GM18507 (cell line): ENCODE data around the gene MTIF2.
A peak's percentile ranks its signal among the peaks of the same experiment; 100 is the strongest.
"Not testable (repeated sequence)": the region's sequence is repeated elsewhere in the genome, so short reads cannot be mapped to it uniquely, and the experiment has no call there.

ENCODE experiments used
- DNase-seq: peaks from one replicate; pipeline ENCODE4 v3.0.0; 2011; ENCODE audit warnings: low read depth; ENCODE audit not compliant: insufficient read length; ENCODE audit errors: extremely low spot score
- FAIRE-seq: peaks from 2 replicates; lab custom pipeline; 2011; peaks lifted over from hg19 to GRCh38; lab: Jason Lieb, UNC

MTIF2 gene

GRCh38 chr2:55245411-55245810 is 23.6 kb downstream of the MTIF2 start:
- no peak for FAIRE-seq

DNA sequence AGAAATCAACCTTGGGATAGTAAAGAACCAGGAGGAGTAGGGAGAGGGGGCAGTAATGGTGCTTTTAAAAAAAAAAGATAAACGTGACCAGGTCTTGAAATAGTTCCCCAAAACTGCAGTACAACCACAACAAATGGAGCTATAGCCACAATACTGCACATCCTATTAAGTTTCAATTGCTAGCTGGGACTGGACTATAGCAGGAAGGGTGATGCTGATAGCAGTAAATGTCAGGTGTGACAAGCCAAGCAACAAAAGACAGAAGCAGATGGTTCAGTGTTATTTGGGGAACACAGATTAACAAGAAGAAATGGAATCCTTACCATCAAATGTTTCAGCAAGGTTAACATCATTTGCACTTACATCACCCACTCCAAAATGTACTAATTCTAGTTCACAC is 26.4 kb downstream of the MTIF2 start:
- FAIRE-seq (no peak), DNase-seq (no peak)

More at GRCh38 chr2:55245411-55245810, 23.6 kb downstream of the MTIF2 start:
- no peak for DNase-seq

DNA sequence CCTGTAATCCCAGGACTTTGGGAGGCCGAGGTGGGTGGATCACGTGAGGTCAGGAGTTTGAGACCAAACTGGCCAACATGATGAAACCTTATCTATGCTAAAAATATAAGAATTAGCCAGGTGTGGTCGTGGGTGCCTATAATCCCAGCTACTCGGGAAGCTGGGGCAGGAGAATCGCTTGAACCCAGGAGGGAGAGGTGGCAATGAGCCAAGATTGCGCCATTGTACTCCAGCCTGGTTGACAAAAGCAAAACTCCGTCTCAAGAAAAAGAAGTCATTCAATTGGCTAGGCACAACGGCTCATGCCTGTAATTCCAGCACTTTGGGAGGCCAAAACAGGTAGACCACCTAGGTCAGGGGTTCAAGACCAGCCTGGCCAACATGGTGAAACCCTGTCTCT is 27.4 kb downstream of the MTIF2 start:
- DNase-seq, FAIRE-seq: not testable (repeated sequence)

DNA sequence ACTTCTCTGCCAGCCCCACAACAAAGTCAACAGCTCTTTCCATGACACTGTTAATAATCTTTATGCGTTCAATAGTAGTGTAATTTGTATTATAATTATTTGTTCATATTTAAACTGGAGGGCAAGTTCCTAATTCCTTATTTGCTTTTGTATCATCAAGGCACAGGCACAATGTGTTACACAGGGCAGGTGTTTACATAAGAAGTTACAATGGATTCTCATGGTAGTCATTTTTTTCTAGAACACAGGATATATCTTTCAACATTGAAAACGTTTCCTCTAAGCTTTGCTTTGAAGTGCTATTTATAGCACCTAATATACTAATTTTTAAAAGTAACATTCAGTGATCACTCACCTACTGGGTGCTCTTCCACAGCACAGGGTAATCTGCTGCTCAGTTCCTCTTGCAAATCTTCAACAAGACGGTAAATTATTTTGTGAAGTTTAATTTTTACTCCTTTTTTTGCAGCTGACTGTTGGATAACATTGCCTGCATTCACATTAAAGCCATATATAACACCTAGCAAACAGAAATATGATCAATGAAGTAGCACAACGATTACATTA is 29.3 kb downstream of the MTIF2 start:
- FAIRE-seq (no peak), DNase-seq (no peak)

- no peak for FAIRE-seq
Observed at GRCh38 chr2:55236992-55237543, 32.0 kb downstream of the MTIF2 start.

DNA sequence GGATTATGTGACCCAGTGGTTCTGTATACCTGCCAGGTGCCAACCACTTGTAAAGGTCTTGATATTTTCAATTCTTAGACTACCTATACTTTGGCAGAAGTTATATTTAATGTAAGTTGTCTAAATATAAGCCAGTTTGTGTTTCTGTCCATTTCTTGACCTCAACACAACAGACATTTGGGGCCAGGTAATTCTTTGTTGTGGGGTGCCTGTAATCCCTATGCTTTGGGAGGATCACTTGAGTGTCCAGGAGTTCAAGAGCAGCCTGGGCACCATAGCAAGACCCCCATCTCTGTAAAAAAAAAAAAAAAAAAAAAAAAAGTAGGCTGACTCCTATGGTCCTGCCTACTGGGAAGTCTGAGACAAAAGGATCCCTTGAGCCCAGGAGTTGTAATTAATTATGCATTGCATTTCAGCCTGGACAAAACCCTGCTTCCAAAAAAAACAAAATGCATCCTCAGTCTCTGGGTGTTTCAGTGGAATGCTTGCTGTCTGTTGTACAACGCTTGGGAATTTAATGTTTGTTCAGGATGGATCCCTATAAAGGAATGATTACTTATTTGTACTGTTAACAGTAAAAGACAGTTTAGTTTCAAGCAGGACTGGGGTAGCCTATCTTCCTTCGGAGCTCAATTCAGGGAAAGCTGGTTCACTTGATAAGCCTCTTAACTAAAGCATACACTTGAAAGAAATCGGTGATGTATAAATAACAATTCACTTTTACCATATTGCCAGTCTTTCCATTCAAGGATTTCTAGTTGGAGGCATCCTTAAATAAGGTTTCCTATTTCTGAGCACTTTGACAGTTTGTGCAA is 33.1 kb downstream of the MTIF2 start:
- no peak for FAIRE-seq
- no peak for DNase-seq

More at GRCh38 chr2:55236992-55237543, 32.0 kb downstream of the MTIF2 start:
- DNase-seq: no peak

DNA sequence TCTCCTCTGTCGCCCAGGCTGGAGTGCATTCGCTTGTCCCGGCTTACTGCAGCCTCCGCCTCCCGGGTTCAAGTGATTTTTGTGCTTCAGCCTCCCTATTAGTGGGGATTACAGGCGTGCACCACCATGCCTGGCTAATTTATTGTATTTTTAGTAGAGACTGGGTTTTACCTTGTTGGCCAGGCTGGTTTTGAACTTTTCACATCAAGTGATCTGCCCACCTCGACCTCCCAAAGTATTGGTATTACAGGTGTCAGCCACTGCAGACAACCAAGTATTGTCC is 35.4 kb downstream of the MTIF2 start:
- DNase-seq (no peak), FAIRE-seq (no peak)

DNA sequence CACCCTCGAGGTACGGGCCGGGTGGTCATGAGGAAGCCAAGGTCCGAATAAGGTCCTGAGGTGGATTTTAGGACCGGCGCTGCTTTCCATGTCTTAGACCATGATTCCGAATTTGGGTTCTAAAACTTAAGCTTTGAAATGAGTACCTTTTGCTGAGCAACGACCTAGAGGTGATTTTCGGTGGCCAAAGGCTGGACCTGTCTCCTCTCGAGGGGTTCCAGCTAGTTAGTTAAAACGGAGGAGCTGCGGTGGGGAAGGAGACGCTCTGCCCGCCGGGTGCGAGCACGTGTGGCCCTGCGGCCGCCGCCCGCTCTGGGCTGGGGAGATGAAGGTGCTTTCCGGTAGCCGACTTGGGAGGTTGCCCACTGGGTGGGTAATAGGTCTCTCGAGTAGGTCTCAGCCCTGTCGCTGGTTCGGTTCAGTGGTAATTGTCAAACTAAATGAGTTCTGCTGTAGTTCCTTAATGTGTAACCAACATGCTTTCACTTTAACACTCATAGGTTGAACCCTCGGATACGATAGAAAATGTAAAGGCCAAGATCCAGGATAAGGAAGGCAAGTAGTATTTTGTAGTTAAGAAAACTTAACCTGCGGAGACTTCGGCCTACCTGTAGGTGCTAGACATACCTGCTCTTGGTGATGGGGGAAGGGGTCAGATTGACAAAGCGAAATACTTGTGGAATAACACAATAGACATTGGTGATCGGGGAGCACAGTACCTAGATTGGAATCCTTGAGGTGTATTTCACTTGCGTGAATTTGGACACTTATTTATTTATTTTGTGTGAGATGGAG is 36.0 kb downstream of the MTIF2 start:
- peak; percentile 15 for DNase-seq

GRCh38 chr2:55232084-55232862 is 36.8 kb downstream of the MTIF2 start, which contains the start of the genes CLHC1 and RPS27A:
Gene CLHC1 (minus strand): TSS chr2:55232293. CDS start chr2:55222411, 9,882 bp downstream.
Gene RPS27A (plus strand): TSS chr2:55232688. CDS start chr2:55232825, 137 bp downstream.
- FAIRE-seq (peak; percentile 90), DNase-seq (peak; percentile 62)

More for the DNA sequence above, 36.0 kb downstream of the MTIF2 start:
- FAIRE-seq: peak; percentile 50

- FAIRE-seq (no peak), DNase-seq (no peak)
Observed at GRCh38 chr2:55231546-55232083, 37.4 kb downstream of the MTIF2 start.

- FAIRE-seq (no peak), DNase-seq (no peak)
Observed at GRCh38 chr2:55230551-55230950, 38.5 kb downstream of the MTIF2 start.

- no peak for FAIRE-seq
- DNase-seq: no peak
Observed at GRCh38 chr2:55229221-55229620, 39.8 kb downstream of the MTIF2 start.

- FAIRE-seq: no peak
- no peak for DNase-seq
Observed at GRCh38 chr2:55228226-55228563, 40.8 kb downstream of the MTIF2 start.

- not testable (repeated sequence) for FAIRE-seq, DNase-seq
Observed at GRCh38 chr2:55227437-55228225, 41.4 kb downstream of the MTIF2 start.

- FAIRE-seq: no peak
- DNase-seq: no peak
Observed at GRCh38 chr2:55225481-55226020, 43.5 kb downstream of the MTIF2 start.

GRCh38 chr2:55224761-55225261 is 44.2 kb downstream of the MTIF2 start:
- no peak for FAIRE-seq
- DNase-seq: no peak

- DNase-seq (no peak), FAIRE-seq (no peak)
Observed at GRCh38 chr2:55223958-55224760, 44.9 kb downstream of the MTIF2 start.
